ENCODE results near the gene DEFB129.
"Not testable (repeated sequence)": the region's sequence is repeated elsewhere in the genome, so short reads cannot be mapped to it uniquely, and the experiment has no call there.

DEFB129 gene

DNA sequence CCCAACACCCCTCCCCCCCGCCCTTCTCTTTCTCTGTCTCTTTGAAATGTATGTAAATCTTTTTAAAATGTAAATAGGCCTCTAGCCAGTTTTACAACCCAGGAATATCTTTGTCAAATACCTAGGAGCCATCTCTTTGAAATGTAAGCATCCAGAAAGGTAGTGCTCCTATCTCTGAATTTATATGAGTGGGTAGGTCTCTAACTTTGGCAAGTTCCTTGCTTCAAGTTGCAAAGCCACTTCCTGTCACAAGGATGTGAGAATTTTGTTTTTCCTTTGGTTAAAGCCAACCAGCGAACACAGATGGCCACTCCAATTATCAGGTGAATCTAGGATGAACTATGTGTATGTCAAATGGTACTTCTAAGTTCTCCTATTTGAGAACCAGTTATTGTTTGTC is 24.3 kb downstream of the DEFB129 start:
- DNase-seq (ENCODE audit: low read depth, low spot score): no peak
- TF ChIP-seq, protein P1, sequence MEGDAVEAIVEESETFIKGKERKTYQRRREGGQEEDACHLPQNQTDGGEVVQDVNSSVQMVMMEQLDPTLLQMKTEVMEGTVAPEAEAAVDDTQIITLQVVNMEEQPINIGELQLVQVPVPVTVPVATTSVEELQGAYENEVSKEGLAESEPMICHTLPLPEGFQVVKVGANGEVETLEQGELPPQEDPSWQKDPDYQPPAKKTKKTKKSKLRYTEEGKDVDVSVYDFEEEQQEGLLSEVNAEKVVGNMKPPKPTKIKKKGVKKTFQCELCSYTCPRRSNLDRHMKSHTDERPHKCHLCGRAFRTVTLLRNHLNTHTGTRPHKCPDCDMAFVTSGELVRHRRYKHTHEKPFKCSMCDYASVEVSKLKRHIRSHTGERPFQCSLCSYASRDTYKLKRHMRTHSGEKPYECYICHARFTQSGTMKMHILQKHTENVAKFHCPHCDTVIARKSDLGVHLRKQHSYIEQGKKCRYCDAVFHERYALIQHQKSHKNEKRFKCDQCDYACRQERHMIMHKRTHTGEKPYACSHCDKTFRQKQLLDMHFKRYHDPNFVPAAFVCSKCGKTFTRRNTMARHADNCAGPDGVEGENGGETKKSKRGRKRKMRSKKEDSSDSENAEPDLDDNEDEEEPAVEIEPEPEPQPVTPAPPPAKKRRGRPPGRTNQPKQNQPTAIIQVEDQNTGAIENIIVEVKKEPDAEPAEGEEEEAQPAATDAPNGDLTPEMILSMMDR (IDR thresholded peaks at IDR 0.05; ENCODE audit: low read depth, low read length): no peak
- in situ Hi-C loops (cut with HindIII; ENCODE audit: low sequenced_read_pairs): no loop called here
- H3K4me3 ChIP-seq (ENCODE audit: low read depth, low read length): no peak overlapping the region

DNA sequence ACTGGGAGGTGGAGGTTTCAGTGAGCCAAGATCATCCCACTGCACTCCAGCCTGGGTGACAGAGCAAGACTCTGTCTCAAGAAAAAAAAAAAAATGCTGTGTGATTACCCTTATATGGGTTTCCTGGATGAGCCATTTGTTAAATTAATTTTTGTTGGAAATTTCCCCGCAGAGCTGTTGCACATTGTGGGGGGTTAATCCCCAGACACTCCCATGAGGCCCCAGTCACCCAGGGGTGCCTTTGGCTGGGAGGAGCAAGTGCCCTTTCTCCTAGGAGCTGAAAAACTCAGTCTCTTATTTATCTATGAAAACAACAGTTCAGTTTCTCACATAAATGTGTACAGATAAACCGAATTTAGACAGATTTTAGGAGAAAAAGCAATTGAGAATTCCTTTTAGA is 25.7 kb downstream of the DEFB129 start:
- H3K4me3 ChIP-seq (ENCODE audit: low read depth, low read length): no peak overlapping the region
- in situ Hi-C loops (cut with HindIII; ENCODE audit: low sequenced_read_pairs): no loop called here
- no peak for DNase-seq (ENCODE audit: low read depth, low spot score)
- TF ChIP-seq, protein P1 (IDR thresholded peaks at IDR 0.05; ENCODE audit: low read depth, low read length): no peak

DNA sequence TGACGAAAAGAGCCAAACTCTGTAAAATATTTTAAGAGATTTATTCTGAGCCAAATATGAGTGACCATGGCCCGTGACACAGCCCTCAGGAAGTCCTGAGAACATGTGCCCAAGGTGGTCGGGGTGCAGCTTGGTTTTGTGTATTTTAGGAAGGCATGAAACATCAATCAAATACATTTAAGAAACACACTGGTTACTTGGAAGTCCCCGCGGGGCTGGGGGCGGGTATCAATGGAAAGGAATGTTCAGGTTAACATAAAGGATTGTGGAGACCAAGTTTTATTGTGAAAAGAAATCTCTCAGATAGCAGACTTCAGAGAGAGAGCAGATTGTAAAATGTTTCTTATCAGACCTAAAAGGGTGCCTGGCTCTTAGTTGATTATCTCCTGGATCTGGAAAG is 26.4 kb downstream of the DEFB129 start:
- in situ Hi-C loops (cut with HindIII; ENCODE audit: low sequenced_read_pairs); H3K4me3 ChIP-seq (ENCODE audit: low read depth, low read length); DNase-seq (ENCODE audit: low read depth, low spot score): not testable (repeated sequence)

DNA sequence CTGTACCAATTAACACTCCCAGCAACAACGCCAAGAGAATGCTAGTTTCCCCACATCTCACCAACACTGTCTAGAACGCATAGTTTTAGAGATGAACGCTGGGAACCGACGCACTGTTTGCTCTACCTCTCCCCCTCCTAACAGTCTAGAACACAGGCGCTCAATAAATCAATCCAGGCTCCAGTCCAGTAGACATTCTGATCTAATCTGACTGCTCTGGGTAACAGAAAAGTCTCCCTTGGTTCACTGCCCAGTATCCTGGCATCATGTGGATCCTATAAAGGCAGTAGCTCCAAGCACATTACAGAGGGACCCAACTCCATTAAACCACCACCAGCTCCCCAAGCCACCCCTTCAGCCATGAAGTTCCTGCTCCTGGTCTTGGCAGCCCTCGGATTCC is 30.4 kb downstream of the DEFB129 start, which contains the start of gene DEFB132:
DEFB132 (plus strand) TSS at position 306 of the 400 bp plus-strand sequence; CDS start at position 361, 55 bp downstream.
- in situ Hi-C loops (cut with HindIII; ENCODE audit: low sequenced_read_pairs): no loop called here
- H3K4me3 ChIP-seq (ENCODE audit: low read depth, low read length): no peak within 1 kb of the TSS

DNA sequence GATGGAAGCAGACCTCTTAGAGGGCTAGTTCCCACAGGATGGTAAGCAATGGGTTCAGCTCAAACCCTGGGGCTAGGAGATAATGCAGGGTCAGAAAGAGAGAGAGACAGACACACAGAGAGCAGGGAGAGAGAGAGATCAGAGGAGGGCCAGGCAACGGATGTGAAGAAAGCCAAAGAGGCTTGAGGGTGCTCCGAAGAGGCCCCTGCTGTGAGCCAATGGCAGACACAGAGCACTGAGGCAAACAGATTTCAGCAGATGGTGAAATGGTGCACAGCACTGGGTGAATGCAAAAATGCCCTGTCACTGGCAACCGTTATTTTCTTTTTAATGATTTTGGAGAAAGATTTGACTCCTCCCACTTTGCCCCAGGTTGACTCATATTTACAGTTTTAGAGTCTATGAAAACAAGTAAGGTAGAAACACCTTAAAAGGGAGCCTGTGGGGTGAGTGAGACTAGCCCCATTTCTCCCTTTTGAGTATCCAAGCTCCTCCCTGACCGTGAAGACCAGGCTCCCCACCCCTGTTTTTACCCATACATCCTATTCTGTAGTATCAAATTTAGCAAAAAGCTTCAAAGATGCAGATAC is 31.3 kb downstream of the DEFB129 start:
- TF ChIP-seq, protein P1 (IDR thresholded peaks at IDR 0.05; ENCODE audit: low read depth, low read length): no peak
- no peak for DNase-seq (ENCODE audit: low read depth, low spot score)
- H3K4me3 ChIP-seq (ENCODE audit: low read depth, low read length): no peak overlapping the region
- in situ Hi-C loops (cut with HindIII; ENCODE audit: low sequenced_read_pairs): no loop called here

More for the DNA sequence above, 30.4 kb downstream of the DEFB129 start, which contains the start of gene DEFB132:
- no peak for DNase-seq (ENCODE audit: low read depth, low spot score)
- TF ChIP-seq, protein P1 (IDR thresholded peaks at IDR 0.05; ENCODE audit: low read depth, low read length): no peak

DNA sequence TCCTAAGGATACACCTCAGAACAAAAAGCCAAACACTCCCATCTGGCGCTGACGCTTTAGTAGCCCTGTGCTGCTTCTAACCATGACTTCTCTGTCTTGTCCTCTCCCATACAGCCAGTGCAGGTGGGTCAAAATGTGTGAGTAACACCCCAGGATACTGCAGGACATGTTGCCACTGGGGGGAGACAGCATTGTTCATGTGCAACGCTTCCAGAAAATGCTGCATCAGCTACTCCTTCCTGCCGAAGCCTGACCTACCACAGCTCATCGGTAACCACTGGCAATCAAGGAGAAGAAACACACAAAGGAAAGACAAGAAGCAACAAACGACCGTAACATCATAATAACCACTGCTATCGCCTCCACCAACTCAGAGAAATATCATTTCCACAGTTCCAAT is 31.9 kb downstream of the DEFB129 start:
- in situ Hi-C loops (cut with HindIII; ENCODE audit: low sequenced_read_pairs): no loop called here
- DNase-seq (ENCODE audit: low read depth, low spot score): peak; percentile 15
- TF ChIP-seq, protein P1 (IDR thresholded peaks at IDR 0.05; ENCODE audit: low read depth, low read length): peak; percentile 27
- H3K4me3 ChIP-seq (ENCODE audit: low read depth, low read length): no peak overlapping the region

DNA sequence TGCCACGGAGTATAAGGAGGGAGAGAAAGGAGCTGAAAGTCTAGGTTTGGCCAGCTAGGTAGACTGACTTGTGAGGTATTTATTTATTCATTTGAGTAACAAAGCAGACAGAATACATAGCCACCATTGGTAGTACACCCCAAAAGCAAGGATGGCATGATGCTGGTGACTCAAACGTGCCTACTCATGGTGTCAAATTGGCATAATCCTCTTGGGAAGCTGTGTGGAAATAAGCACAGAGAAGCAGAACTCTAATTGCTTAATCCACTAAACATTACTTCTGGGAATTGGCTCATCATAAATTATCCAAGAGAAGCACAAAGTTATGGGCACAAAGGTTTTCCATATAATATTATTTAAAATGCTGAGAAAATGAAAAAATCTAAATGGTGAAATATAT is 32.9 kb downstream of the DEFB129 start:
- TF ChIP-seq, protein P1 (IDR thresholded peaks at IDR 0.05; ENCODE audit: low read depth, low read length): no peak
- in situ Hi-C loops (cut with HindIII; ENCODE audit: low sequenced_read_pairs): no loop called here
- no peak for DNase-seq (ENCODE audit: low read depth, low spot score)

More for the DNA sequence above, 32.9 kb downstream of the DEFB129 start:
- H3K4me3 ChIP-seq (ENCODE audit: low read depth, low read length): no peak overlapping the region
